ENCODE data around the gene ARHGAP10.
"Not testable (repeated sequence)": the region's sequence is repeated elsewhere in the genome, so short reads cannot be mapped to it uniquely, and the experiment has no call there.

The ARHGAP10 gene

DNA sequence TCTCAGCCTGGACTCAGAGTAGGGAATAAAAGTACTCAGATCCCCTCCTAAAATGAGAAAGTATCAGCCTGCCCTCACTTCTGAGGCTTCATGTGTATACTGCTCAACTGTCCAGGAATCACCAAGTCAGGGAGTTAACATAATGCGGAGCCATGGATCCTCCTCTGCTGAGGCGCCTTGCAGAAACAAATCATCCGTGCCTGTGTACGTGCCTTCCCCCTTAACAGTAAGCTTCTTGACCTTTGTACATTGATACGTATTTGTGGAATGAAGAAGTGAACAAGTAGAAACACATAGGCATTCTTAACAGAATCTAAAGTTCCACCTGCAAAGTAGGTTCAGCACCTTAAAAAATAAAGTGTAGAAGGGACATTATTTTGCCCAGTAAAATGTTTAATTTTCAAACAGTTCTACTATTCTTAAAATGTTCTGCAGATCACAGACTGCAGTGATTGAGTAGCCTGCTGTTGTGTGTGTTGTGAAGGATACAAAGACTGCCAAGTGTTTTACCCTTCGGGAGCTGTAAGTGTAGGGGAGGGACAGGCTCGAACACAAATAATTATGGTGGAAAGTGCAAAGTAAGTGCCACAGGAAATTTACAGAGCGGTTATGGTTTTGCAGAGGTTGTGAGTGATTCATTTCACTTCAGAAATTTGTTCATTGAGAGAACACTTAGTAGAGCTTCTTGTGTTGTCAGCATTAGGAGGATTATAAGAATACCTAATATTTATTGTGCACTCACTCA, 61.9 kb downstream of the ARHGAP10 start:
- no peak for DNase-seq (ENCODE audit: low read depth, low spot score)

GRCh38 chr4:147794314-147794680, 62.4 kb downstream of the ARHGAP10 start:
- no peak for DNase-seq (ENCODE audit: low read depth, low spot score)

DNA sequence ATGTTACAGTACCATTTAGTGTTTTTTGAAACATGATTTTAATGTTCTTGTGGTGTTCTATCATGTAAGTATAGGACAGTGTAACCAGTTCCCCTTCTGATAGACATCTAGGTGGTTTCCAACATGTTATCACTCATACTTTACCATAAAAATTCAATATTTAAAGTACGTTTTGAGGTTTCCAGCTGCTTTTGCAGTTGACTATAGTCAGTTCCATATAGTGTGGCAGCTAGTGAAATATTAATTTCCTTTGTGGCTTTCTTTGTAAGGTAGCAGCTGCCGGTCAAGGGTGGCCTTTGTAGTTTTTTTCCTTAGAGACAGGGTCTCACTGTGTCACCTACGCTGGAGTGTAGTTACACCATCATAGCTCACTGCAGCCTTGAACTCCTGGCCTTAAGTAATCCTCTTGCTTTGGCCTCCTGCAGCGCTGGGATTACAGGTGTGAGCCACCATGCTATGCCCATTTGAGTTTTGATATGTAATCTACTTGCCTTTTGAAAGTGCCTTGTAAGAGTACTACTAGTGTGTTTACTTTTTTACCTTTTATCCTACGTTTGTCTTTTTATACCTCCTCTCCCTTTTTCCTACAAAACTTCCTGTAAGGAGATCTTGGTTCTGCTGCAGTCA, 63.0 kb downstream of the ARHGAP10 start:
- no peak for DNase-seq (ENCODE audit: low read depth, low spot score)

GRCh38 chr4:147799057-147799456, 67.2 kb downstream of the ARHGAP10 start:
- DNase-seq (ENCODE audit: low read depth, low spot score) = not testable (repeated sequence)

DNA sequence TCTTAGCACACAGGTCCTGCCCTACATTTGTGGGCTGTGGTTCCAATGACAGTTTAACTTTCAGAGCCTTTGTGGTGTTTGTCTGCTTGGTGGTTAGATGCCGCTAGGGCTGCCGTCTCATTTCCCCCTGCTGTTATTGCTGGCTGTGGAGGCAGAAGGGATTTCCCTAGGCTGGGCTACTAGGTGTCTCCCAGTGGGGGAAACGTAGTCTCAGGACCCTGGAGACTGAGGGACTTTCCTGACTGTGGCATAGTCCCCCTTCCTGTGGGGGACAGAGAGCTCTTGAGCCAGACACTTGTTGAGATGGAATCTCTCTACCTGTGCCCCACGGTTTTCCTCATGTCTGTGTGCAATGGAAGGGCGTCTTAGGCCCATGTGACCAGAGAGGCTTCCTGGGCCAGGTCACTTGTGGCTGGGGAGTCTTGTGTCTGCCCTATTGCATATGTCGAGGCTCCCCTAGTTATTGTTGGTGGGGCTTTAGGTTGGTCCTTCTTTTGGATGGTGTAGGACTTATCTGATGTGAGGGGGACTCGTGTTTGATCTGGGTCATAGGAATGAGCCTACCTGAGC, 68.2 kb downstream of the ARHGAP10 start:
- no peak for DNase-seq (ENCODE audit: low read depth, low spot score)

- DNase-seq (ENCODE audit: low read depth, low spot score) = no peak
These were observed 69.9 kb downstream of the ARHGAP10 start for GRCh38 chr4:147801820-147802219.

DNA sequence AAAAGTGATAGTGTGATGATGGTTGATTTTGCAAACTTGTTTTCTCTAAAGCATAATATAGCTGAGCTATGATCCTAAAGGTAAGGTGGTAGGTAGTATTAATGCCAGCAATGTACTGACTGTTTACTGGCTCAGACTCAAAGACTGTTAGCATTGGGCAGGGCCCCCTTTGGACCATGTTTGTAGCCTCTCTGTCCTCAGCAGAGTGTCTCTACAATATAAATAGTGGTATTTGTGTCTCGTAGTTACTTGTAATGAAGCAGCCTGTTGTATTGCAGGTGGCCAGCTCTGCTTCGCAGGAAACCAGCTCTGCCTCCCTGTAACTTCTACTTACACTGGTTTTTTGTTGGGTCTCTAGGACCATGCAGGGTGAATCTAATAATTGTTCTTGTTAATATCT, 70.5 kb downstream of the ARHGAP10 start:
- DNase-seq (ENCODE audit: low read depth, low spot score) = no peak

DNA sequence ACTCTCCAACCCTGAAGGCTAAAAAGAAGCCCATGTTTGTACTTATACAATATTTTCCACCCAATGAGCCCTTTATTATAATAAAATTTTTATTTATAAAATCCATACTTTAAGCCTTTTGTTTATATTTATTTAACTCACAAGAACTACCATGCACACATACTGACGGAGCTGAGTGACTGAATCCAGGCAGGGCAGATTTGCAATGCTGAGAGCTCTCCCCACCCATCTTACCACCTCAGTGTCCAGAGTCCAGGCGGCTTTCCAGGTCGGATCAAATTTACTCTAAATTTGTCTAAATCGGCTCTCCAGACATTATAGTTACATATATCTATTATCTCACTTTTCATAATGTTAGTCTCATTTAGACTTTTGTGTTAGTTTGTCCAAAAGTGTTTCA, 74.1 kb downstream of the ARHGAP10 start:
- DNase-seq (ENCODE audit: low read depth, low spot score) = no peak

DNA sequence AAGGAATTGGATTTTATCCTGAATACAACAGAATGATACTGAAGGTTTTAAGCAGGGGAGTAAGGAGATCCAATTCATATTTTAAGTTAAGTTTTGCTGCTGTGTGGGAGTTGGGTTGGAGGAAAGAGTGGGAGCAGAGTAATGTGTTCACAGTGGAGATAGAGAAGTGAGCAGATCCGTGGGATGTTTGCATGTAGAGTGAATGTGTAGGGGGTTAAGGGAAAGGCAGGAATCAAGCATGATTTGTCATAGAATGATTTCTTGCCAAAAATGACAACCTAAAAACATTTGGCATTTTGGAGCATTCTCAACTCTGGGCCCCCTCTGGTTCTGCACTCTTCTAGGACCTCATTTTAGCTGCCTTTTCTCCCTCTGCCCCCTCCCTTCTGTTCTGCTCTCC, 76.6 kb downstream of the ARHGAP10 start:
- DNase-seq (ENCODE audit: low read depth, low spot score) = no peak

GRCh38 chr4:147809211-147809610, 77.3 kb downstream of the ARHGAP10 start:
- no peak for DNase-seq (ENCODE audit: low read depth, low spot score)

DNA sequence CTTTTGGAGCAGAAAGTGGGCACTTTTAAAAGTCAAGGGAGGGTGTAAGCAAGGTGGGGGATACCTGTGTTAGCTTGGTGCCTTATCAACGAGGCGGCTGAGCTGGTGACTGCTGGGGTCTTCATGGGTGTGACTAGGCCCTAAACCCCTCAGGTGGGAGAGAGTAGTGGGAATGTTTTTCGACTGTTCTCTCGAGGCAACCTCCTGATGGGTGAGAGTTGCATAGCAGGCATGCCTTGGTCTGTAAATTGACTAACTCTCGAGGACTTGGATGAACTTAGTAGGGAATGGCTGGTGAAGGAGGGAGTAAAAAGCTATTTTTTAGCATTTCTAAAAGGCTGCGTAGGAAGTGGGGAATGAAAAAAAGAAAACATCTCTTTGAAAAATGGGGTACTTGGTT, 80.0 kb downstream of the ARHGAP10 start:
- no peak for DNase-seq (ENCODE audit: low read depth, low spot score)

DNA sequence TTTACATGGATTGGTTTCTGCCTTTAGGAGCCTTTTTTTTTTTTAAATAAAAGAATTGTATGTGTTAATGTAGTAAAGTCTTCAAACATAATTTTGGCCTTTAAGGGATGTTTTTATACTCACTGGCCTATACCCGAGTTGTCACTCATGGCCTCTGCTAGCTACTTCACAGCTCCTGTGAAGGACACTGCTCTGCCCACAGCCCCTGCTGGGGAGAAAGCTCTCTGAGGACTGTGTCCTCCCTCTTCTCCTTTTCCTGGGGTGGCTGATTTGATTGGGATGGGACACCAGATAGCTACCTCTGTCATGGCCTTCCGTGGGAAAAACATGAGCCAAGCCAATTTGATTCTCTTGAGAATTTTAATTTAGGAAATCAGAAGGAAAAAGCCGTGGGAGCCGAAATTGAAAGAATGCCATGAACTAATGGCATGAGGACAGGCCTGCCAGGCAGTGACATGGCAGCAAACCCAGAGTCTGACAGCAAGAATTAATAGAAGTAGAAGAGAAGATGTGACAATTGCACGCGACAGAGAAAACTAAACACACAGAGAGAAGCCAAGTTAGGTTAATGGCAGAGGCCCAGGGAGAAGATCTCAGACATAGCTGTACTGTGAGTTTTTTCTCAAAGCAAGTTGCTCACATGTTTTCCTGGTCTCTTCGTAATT, 81.4 kb downstream of the ARHGAP10 start:
- DNase-seq (ENCODE audit: low read depth, low spot score) = no peak

- no peak for DNase-seq (ENCODE audit: low read depth, low spot score)
These were observed 82.1 kb downstream of the ARHGAP10 start for GRCh38 chr4:147813973-147814372.

DNA sequence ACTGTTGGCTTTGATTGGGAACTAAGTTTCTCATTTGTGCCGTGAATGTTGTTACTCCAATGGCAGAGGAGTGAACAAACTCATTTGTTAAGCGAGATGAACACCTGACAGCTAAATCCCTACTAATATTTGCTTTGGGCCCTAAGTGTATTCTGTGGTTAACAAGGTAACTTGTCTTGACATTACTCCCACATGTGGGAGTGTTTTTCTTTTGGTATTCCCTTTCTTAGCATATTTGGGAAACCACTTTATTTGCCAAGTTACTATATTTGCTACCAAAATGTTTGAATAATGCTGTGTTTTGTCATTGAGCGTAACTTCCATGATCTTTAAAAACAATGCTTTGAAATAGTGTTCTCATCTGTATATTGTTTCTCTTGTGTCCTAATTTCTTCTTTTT, 82.5 kb downstream of the ARHGAP10 start:
- no peak for DNase-seq (ENCODE audit: low read depth, low spot score)

GRCh38 chr4:147815741-147816140, 83.9 kb downstream of the ARHGAP10 start:
- DNase-seq (ENCODE audit: low read depth, low spot score) = no peak

- no peak for DNase-seq (ENCODE audit: low read depth, low spot score)
These were observed 84.7 kb downstream of the ARHGAP10 start for GRCh38 chr4:147816382-147817254.

DNA sequence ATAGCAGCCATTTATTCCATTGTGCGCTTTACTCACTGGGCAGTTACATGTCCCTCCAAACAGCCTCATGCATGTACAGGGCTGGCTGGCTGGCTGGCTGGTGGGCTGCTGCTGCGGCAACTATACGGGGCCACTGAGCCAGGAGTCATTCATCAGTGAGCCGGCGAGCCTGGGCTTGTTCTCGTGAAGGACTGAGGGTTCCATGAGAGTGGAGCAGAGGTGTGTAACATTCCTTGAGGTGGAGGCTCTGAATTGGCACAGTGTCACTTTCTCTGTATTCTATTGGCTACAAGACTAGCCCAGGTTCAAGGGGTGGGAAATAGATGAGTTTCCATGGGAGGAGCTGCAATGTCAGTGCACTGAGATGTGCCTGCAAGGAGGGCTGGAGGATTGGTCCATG, 89.1 kb downstream of the ARHGAP10 start:
- no peak for DNase-seq (ENCODE audit: low read depth, low spot score)

DNA sequence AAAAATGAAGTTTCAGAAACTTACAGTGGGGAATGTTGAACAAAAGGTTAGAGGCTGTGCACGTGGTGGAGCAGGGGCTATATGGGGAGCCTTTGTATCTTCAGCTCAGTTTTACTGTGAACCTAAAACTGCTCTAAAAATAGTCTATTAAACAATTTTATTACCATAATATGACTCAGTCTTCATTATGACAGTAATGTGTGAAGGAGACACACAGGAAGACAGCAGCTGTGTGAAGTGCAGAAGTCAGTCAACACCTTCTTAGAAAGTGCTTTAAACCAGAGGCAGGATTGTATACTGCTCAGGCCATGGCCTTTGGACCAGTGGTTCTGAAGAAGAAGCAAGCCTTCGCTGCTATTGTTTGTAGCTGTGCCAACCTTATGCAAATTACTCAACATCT, 89.7 kb downstream of the ARHGAP10 start:
- DNase-seq (ENCODE audit: low read depth, low spot score) = no peak

GRCh38 chr4:147822128-147822527, 90.2 kb downstream of the ARHGAP10 start:
- DNase-seq (ENCODE audit: low read depth, low spot score) = no peak

- DNase-seq (ENCODE audit: low read depth, low spot score) = no peak
These were observed 91.2 kb downstream of the ARHGAP10 start for GRCh38 chr4:147823130-147823529.

DNA sequence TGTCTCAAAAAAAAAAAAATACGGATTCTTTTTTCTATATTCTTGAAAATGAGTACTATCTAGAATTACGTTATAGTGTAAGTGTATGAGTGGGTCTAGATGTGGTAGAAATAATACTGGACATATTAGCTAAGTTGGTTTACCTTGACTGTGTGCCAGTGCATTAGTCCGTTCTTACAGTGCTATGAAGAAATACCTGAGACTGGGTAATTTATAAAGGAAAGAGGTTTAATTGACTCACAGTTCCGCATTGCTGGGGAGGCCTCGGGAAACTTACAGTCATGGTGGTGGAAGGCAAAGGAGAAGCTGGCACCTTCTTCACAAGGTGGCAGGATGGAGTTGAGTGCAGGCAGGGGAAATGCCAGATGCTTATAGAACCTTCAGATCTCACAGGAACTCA, 92.4 kb downstream of the ARHGAP10 start:
- DNase-seq (ENCODE audit: low read depth, low spot score) = no peak

DNA sequence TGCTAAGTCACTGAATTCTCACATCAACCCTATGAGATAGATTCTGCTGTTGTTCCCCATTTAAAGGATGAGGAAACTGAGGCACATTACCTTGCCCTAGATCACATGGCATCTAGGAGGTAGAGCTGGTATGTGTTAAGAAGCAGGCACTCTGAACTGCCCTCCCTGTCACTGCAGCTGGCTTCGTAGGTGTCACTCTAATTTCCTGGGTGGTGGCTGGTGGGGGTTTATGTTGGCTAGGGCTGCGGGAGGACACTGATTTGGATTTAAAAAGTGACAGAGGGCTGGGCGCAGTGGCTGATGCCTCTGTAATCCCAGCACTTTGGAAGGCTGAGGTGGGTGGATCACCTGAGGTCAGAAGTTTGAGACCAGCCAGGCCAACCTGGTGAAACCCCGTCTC, 93.0 kb downstream of the ARHGAP10 start:
- DNase-seq (ENCODE audit: low read depth, low spot score) = no peak
